Limb (tissue), 2 donors: ENCODE results near the gene SPOP.
A peak's percentile ranks its signal among the peaks of the same experiment; 100 is the strongest.
"Not testable (repeated sequence)": the region's sequence is repeated elsewhere in the genome, so short reads cannot be mapped to it uniquely, and the experiment has no call there.

Source experiments
- DNase-seq, 2 donors: peaks; one replicate each; pipeline ENCODE4 v3.0.0-alpha.2; 2016; ENCODE audit errors: extremely low spot score in 2 of 2

SPOP gene

DNA sequence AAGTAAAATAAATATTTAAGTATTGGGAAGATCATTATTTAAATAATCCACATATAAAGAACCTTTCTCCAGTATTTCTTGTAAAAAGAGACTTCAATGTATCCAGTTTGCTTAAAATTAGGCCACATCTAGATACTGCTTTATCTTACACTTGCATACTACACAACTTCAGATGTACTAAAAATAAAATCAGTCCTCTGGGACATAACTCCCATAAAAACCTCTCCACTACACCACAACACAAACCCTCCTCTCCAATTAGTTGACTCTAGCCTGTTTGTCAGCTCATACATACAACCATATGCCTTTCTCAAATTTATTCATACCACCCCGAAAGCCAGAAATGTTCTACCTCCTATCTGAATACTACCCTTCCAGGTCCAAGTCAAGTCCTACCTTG, 21.6 kb downstream of the SPOP start:
- no peak for DNase-seq

DNA sequence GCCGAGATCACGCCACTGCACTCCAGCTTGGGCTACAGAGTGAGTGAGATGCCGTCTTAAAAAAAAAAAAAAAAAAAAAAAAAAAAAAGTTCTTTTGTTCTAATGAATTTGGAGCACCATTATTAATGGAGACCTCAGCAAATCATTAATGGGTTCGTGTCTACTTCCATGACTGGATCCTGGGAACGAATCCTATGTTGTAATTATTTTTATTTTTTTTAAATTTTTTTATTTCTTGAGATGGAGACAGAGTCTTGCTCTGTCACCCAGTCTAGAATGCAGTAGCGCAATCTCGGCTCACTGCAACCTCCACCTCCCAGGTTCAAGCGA, 30.7 kb downstream of the SPOP start:
- DNase-seq: no peak

DNA sequence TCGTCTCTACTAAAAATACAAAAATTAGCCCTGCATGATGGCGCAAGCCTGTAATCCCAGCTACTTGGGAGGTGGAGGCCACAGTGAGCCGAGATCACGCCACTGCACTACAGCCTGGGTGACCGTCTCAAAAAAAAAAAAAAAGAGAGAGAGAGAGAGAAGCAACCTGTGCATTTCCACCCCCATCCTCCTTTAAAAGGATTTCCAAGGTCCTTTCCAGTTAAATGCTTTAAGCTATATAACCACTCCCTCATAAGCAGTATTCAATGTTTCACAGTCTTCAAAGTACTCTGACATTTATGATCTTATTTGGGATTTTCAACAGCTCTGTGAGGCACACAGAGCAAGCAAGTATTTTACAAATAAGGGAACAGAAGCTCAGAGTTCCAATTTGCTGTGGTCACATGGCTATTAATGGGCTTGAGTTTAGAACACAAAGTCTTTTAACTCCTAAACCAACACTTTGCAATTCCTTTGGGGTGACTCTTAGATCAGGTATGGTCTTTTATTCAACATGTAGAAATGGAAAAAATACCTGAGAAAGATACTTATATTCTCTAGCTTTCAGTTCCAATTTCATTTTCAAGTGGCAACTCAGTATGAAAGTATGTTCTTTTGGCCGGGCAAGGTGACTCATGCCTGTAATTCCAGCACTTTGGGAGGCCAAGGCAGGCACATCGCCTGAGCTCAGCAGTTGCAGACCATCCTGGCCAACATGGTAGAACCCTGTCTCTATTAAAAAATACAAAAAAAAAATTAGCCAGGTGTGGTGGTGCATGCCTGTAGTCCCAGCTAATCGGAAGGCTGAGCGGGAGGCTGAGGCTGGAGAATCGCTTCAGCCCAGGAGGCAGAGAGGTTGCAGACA, 31.3 kb downstream of the SPOP start:
- DNase-seq: no peak

DNA sequence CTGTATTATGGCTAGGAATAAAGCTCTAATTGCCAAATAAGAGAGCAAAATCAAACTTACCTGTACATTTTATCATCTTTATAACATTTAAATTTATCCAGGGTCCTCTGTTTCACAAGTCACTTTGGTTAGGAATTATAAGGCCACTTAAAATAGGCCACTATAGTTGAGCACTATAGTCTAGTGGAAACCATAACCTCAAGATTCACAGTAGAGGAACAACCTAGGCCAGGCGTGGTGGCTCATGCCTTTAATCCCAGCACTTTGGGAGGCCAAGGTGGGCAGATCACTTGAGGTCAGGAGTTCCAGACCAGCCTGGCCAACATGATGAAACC, 31.9 kb downstream of the SPOP start:
- not testable (repeated sequence) for DNase-seq

DNA sequence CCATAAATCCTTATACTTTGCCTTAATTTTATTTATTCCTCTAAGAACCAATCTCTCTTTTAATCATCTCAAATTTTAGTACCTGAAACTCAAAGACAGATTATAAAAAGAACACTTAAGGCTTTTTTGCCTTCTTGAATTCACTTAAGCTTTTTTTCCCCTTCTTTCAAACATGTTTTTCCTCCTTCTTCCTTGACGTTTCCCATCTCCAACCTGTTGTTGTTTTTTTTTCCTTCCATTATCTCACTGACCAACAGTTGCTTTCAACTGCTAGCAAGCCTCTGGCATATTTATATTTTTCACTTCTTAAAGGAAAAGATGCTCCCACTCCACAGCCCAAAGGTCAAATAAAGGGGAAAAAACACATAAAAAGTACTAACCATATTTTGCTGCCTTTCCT, 32.2 kb downstream of the SPOP start:
- DNase-seq: no peak

DNA sequence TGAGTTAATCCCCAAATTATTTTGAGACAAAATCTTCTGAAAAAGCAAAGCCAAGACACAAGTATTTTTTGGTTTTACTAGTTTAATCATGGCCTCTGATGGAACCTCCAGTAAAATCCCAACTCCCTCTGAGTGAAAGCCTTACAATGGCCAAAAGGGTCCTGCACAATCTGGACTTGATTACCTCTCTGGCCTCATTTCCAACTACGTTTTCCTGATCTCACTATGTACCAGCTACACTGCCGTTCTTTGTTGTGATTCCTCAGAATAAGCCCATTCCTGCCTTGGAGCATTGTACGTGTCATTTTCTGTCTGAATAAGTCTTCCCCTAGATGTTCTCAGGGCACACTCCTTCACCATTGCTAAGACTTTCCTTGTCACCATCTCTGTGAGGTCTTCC, 37.3 kb downstream of the SPOP start:
- DNase-seq: no peak

DNA sequence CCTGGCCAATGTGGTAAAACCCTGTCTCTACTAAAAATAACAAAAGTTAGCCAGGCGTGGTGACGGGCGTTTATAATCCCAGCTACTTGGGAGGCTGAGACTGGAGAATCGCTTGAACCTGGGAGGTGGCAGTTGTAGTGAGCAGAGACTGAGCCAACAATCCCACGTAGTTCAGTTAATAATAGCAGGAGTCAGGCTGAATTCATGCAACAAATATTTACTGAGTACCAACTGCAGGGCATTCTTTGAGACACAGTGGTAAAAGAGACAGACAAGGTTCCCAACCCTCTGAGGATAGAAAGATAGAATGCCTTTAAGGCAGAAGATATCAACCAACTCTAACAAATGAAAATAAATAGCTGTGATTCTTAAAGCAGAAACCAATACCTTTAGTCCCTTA, 39.1 kb downstream of the SPOP start:
- DNase-seq: no peak

DNA sequence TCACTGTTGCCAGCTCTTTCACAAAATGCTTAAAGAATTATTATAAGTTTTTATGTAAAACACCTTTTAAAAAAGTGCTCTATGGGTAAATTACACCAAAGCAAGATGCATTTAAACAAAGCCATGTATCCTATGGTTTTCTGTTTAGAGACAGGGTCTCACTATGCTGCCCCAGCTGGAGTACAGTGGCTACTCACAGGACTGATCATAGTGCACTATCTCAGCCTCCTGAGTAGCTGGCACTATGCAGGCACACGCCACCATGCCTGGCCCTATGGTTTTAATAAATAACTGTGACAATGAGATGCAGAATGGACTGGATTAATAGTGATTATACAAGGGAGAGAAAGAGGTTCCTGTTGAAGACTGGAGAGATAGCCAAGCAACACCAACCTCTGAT, 40.2 kb downstream of the SPOP start:
- DNase-seq: no peak

DNA sequence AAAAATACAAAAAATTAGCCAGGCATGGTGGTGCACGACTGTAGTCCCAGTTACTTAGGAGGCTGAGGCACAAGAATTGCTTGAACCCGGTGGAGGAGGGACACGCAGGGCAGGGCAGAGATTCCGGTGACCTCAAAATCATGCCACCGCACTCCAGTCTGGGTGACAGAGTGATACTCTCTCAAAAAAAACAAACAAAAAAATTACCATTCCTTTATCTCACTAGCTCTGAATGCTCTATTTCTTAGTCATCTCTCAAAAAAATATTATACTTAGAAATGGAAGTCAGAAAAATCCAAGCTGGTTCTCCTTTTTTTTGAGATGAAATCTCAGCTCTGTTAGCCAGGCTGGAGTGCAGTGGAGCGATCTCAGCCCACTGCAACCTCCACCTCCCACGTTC, 40.8 kb downstream of the SPOP start:
- no peak for DNase-seq

DNA sequence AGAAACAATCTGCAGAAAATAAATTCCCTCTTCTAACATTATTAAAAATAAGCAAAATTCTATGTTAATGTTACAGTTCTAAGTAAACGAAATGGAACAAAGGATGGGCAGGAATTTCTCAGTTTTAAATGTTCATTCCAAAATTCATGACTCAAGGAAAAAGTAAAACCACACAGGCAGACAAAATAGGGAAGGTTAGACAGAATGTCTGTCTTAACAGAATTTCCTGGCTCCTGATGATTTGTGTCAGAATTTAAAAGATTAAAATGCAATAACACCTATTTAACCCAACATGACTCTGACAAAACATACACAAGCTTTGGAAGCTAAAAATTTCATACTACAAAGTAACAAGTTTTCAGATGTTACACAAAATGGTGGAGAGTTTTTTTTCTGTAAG, 42.8 kb downstream of the SPOP start:
- DNase-seq: no peak

DNA sequence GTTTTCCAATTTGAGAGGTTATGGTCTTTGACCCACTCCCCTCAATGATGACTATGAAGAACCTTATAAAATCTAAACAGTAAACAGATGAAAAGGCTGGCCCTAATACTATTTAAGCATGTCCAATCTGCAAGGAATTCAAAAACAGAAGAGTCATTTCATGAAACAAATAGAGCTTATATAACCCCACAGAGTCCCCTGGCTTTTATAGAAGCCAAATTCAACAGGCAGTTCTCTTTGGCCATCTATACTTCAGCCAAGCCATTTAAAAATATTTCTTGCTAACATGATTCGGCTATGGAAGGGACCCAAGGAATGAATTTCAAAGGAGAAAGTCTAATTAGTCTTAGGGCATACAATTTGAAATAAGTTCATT, 43.4 kb downstream of the SPOP start:
- DNase-seq: no peak

DNA sequence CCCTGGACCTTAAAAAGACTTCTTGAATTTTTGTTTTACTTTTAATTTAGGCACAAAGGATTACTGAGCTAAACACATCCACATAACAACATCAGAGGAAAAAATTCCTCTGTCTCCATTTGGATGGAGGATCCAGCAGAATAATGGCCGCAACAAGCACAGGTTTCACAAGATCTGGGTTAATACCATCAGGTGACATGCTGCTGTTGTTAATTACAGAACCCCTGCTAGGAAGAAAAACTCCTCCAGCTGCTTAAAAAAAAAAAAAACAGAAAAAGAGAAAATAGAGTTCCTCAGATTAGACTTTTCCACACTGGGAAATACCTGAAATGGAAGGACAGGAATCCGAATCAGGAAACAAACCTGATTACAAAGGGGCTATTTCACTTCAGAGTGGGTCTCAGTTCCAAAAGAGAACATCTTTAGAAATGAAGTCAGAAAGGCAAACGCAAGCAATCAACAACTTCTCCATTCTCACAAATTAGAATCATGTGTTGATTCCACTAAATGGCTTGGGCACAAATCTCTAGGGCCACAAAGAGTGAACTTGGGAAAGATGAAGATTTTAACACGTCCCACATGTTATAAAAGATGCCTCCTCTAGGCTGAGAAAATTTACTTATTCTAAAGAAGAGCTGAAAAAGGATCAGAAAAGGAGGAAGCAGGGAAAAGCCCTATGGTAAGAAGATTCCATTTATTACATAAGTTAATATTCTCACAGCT, 44.0 kb downstream of the SPOP start:
- DNase-seq: no peak

DNA sequence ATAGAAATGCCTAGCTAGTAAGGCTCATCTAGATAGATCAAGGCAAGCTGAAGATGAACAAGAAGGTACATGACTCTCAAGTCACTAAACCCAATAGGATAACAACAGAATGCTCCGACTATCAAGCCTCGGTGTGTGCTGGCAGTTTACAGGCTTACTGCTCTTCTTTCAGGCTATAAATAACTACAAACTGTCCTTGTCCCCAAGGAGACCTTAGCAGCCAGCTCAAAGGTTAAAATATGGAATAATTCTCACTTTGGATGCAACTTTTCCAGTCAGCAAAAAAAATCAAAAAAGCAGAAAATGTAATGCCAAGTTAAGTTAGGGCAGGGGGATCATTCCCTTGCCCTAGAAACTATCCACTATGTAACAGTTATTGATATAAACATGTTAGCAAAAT, 44.6 kb downstream of the SPOP start:
- DNase-seq: no peak

DNA sequence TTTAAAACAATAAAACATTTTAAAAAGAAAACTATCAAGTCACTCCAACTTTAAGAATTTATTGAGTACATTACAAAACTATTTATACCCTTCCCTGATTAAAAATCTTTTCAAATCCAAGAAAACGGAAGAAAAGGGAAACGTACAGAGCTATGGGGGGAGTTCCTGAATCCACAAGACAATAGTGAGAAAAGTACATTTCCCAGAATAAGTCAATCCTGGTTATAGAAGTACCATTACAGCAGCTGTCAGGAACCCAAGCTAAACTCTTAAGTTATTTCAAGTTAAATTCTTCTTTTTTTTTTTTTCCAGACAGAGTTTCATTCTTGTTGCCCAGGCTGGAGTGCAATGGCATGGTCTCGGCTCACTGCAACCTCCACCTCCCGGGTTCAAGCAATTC, 45.7 kb downstream of the SPOP start:
- DNase-seq: no peak

DNA sequence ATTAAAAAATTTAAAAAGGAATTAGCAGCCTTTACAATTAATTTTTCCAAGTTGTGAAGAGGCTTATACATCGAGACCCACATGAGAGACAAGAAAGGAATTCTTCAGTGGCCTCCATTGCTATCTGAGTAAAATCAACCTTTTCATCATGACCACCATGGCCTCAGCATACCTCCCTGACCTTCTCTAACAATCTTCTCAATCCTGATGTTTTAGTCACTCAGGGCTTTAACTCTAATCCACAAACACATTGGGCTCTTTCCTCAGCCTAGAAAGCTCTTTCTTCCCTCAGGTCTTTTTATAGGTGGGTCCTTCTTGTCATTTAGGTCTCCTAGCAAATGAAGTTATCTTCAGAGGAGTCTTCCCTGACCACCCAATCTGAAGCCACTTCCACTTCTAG, 46.4 kb downstream of the SPOP start:
- no peak for DNase-seq

DNA sequence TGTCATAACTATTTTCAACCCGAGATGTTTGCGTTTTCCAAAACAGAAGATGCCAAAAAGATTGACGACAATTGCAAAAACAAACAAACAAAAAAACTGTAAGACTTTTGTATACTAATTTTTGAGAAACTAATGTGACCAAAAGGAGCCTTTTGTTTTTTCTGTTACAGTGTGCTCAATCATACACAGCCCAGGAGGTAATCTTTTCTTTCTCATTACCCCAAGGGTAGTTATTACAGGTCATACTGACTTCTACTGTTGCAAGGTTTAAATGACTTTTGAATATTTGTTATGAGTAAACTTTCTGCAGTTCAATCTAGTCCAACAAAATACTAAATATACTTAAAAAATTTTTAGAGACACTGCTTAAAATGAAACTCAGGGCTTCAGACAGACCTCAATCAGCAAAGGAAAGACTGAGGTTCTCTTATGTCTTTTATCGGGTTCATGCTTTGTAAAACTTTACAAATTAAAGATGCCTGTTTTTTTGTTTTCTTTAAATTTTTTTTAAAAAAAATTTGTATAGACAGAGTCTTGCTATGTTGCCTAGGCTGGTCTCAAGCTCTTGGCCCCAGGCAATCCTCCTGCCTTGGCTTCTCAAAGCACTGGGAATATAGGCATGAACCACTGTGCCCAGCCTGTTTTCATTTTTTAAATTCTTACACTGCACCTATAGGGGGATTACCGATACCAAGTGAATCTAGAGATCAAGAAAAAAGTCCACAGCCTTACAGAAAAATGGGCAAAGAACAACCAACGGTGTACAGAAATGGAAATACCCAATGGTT, 47.6 kb downstream of the SPOP start:
- no peak for DNase-seq

DNA sequence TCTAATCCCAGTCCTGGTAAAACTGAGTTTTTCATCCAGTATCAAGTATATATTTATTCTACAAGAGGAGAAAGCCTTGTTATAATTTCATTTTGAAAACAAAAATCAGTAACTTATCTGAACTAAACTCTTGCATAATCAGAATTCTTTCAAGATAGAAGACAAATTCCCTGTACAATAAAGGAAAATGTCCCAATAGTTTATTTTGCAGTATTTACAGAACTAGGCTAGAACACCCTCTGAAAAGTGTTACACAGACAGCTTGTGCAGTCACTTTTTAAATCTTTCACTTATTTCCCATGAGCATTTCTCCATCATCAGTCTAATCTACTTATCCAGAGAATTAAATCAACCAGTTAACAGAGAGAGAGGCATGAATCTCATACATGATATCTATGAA, 48.5 kb downstream of the SPOP start:
- no peak for DNase-seq

DNA sequence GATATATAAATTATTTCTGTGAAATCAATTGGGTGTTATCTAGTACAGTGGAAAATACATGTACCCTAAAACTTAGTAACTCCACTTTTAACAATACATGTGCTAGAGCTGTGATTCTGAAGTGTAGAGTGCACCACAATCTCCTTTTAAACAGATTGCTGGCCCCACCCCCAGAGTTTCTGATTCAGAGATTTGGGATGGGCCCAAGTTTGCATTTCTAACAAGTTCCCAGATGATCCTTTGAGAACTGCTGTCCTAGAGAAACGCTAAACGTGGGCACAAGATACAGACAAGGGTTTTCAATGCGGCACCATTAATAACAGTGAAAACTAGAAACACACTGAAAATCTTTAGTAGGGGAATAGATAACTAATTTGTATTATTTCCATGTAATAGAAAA, 53.0 kb downstream of the SPOP start:
- DNase-seq: no peak

DNA sequence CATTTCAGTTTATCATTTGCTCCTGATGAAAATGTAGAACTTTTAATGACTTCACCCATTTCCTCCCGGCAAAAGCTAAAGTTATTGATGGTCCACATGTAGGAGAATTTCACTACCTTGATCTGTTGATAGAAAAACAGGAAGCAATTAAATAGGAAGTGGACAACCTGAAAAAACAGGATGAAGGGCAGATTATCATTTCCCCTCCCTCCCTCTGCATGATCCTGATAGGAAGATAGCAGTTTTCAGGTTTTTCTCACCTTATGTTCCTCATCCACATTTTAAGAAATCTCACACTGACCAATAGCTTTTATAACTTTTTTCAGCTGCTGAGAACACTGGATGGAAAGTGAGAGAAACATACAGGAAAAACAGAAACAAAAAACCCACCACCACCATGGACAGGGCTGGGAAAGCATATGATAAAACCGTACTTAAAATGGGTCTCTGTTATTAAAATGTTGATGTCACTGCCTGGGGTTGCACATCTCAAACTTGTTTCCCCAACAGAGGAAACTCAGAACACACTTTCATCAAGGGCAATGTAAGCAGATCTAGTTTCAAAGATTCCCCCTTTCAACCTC, 55.9 kb downstream of the SPOP start:
- no peak for DNase-seq

DNA sequence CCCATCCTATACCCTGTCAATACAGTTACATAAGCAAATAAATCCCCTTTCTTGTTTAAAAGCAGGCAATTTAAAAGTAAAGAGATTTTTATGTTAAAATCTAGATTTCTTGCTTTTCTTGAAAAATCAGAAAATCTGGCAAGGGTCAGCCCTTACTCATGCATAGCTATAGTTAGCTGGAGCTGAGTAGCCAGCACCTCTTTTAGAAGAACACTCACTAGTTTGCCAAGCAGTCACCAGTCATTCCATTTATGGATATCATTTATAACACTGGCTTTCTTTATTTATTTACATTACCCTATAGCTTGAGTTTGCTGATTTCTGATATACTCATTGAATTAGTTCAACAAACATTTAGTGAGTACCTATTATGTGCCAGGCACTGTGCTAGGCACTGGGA, 56.5 kb downstream of the SPOP start:
- no peak for DNase-seq

DNA sequence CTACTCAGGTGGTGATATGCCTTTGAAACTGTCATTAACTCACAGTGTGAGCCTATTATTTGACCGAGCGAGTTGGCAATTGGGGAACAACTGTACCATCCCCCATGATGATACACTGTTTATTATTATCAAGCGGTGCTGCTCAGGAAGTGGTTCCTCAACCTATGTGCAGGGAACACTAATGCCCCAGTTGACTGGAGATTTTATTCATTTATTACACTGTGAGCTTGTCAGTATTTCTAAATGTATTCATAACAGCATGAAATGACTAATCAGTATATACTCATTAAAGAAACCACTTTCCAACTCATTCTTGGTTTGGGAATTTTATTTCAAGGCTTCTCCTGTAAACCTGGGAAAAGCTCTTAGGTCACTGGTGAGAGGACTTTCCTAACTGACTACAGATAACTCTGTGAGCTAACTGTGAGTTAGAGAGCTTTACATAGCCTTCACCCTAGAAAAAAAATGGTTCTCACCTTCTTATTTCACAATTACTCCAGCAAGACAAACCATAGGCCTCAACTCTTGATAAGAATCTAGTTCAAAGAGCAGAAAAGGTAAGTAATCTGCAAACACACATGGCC, 59.8 kb downstream of the SPOP start:
- no peak for DNase-seq

DNA sequence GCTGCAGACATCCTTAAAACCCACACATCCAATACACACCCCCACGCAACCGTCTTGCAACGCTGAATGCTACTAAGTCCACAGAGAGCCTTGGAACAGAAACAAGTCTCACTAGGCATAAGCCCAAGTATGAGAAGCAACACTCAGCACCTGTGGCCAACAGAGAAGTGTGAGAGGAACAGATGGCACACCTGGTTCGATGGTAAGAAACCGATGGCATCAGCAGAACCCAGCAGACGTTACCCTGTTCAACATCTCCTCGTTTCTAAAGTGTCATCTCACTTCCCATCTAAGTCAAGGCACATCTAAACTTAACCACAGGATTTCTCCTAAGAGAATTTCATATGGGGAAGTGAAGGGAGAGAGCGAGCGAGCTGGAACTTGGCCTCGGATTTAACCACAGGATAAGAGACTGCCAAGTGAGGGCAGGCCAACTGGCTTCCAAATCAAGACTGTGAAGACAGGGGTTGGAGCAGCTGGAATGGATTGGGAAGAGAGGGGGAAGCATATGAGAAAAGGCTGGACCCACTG, 61.2 kb downstream of the SPOP start:
- peak in 1 of 2 donors; percentile 27 for DNase-seq
